DOHH2 (cell line): ENCODE measurements around the gene TOM1.

Experiments
- CTCF ChIP-seq: fragments of 200-600 bp; sonication (generic); IDR thresholded peaks from one replicate; pipeline ENCODE4 v1.5.1; 2014; ENCODE audit warnings: antibody characterized with exemption, mild to moderate bottlenecking, low read depth, low read length; ENCODE audit not compliant: poor library complexity, severe bottlenecking
- EZH2phosphoT487 ChIP-seq: fragments of 200-600 bp; sonication (generic); IDR thresholded peaks from 2 replicates; pipeline ENCODE4 v1.6.1; 2017; ENCODE audit warnings: borderline replicate concordance, mild to moderate bottlenecking, antibody characterized with exemption, low read length, moderate library complexity, mixed read lengths

DNA sequence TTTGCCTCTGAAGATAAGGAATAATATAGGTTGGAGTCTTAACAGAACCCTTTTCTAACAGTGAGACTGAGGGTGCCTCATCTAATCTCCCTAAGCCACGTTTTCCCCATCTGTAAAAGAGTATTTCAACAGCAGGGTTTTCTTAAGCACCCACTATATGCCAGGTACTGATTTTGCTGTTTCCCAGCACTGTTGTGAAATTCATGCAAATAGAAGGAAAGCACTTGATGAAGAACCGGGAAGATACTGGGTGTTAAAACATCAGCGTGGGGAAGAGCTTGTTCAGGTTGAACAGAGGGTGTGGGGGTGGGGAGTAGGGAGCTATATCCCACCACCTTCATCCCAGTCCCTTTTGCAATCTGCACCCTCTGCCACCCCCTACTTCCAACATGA lies 84.0 kb downstream of the TOM1 start:
- TF ChIP-seq CTCF (no peak), EZH2phosphoT487 (no peak)
